Prostate gland (tissue), 2 donors: Measurements from ENCODE around the gene TMCC1. TPM values are rescaled to one million over a fixed set of nuclear protein-coding genes. Genes with fewer than 3 reads are reported as not detected.

Source experiments
- DNase-seq: peaks from one replicate; pipeline ENCODE4 v3.0.0-alpha.2; 2019; ENCODE audit warnings: low spot score
- H3K27ac ChIP-seq, 2 donors: fragments of 200-600 bp; sonication (generic); 2 replicates each; pipeline ENCODE4 v1.5.1; 2017 to 2019
- H3K27me3 ChIP-seq: fragments of 200-600 bp; sonication (generic); replicated peaks from 2 replicates; pipeline ENCODE4 v1.5.1; 2019; ENCODE audit not compliant: insufficient read depth
- H3K36me3 ChIP-seq, 2 donors: fragments of 200-600 bp; sonication (generic); 1 replicate in 1 of 2; 2 replicates in 1 of 2; pipeline versions ENCODE4 v1.5.1 to v1.8.1; 2017 to 2019
- H3K4me1 ChIP-seq: fragments of 200-600 bp; sonication (generic); replicated peaks from 2 replicates; pipeline ENCODE4 v1.5.1; 2019
- H3K4me3 ChIP-seq, 2 donors: fragments of 200-600 bp; sonication (generic); 2 replicates each; pipeline ENCODE4 v1.5.1; 2017 to 2019
- H3K9me3 ChIP-seq: fragments of 200-600 bp; sonication (generic); 2 replicates; pipeline ENCODE4 v1.5.1; 2017
- CTCF ChIP-seq, 4 experiments: fragments of 200-600 bp in 2 of 4; fragments of 450-650 bp in 2 of 4; sonication (generic) in 2 of 4; IDR thresholded peaks; 1 replicate in 3 of 4; 2 replicates in 1 of 4; pipeline ENCODE4 v1.5.1; 2016 to 2019; ENCODE audit warnings: antibody characterized with exemption in 4 of 4, mild to moderate bottlenecking in 2 of 4, moderate library complexity in 2 of 4
- POLR2A ChIP-seq: fragments of 450-650 bp; IDR thresholded peaks from one replicate; pipeline ENCODE4 v1.6.1; 2016; ENCODE audit warnings: antibody characterized with exemption, mild to moderate bottlenecking
- POLR2AphosphoS5 ChIP-seq: sonication (generic); formaldehyde crosslinking; IDR thresholded peaks from one replicate; pipeline ENCODE4 v1.6.1; 2017; ENCODE audit warnings: antibody characterized with exemption
- WGBS: methylation state at CpG from one replicate; pipeline ENCODE4 v1.1.5; 2018; 5-methylcytosine and 5-hydroxymethylcytosine counted together
- intact Hi-C: fragments of 100-400 bp; cut with DNase I; formaldehyde crosslinking; loops from one replicate; pipeline ENCODE4 v1.14.2; 2022
- total RNA-seq, 2 donors: library from RNA; depleted of rRNA; stranded (reverse); fragments of >200 nt; gene quantifications; one replicate each; pipeline ENCODE4 v1.1.0, GENCODE V29; 2016

TMCC1 gene
- total RNA-seq, 2 donors from 2014 or later: 27.6 to 43.9 TPM

- no peak for DNase-seq
- no peaks in the 10 kb centered on the region for H3K36me3 ChIP-seq
- H3K27ac ChIP-seq: no peak overlapping the region
- no peaks in the 10 kb centered on the region for H3K27me3 ChIP-seq
- no peaks in the 10 kb centered on the region for H3K4me1 ChIP-seq
- H3K4me3 ChIP-seq: no peak overlapping the region
- TF ChIP-seq POLR2A: no peak
- no peak for TF ChIP-seq POLR2AphosphoS5
- TF ChIP-seq CTCF (IDR thresholded peaks at IDR 0.05): no peak
- WGBS: 70% methylated on average over 1 of the region's 1 CpG
- intact Hi-C loops: no loop called here
- H3K9me3 ChIP-seq: no peaks in the 10 kb centered on the region
Measured at GRCh38 chr3:129732200-129732876, 161.2 kb downstream of the TMCC1 start.

- H3K27me3 ChIP-seq: no peaks in the 10 kb centered on the region
- H3K9me3 ChIP-seq: no peaks in the 10 kb centered on the region
- no peak overlapping the region for H3K4me3 ChIP-seq
- H3K4me1 ChIP-seq: no peaks in the 10 kb centered on the region
- no peaks in the 10 kb centered on the region for H3K36me3 ChIP-seq
- TF ChIP-seq CTCF (IDR thresholded peaks at IDR 0.05) (no peak), POLR2A (no peak), POLR2AphosphoS5 (no peak)
- intact Hi-C loops: no loop called here
- no peak for DNase-seq
- H3K27ac ChIP-seq: no peak overlapping the region
- 65% methylated on average over 2 of the region's 2 CpGs for WGBS
Measured at GRCh38 chr3:129727707-129728106, 165.8 kb downstream of the TMCC1 start.

- Histone ChIP-seq H3K36me3 (no peaks in the 10 kb centered on the region), H3K4me3 (no peak overlapping the region), H3K9me3 (no peaks in the 10 kb centered on the region), H3K27me3 (no peaks in the 10 kb centered on the region), H3K27ac (no peak overlapping the region), H3K4me1 (no peaks in the 10 kb centered on the region)
- 54% methylated on average over 6 of the region's 6 CpGs for WGBS
- intact Hi-C loops: no loop called here
- TF ChIP-seq CTCF (IDR thresholded peaks at IDR 0.05) (no peak), POLR2A (no peak)
- DNase-seq: peak; percentile 31
Measured at GRCh38 chr3:129723558-129724324, 169.8 kb downstream of the TMCC1 start.

- DNase-seq: no peak
- Histone ChIP-seq H3K4me3 (no peak overlapping the region), H3K27ac (no peak overlapping the region), H3K9me3 (no peaks in the 10 kb centered on the region), H3K36me3 (no peaks in the 10 kb centered on the region), H3K4me1 (no peaks in the 10 kb centered on the region), H3K27me3 (no peaks in the 10 kb centered on the region)
- TF ChIP-seq POLR2AphosphoS5 (no peak), CTCF (IDR thresholded peaks at IDR 0.05) (no peak), POLR2A (no peak)
- intact Hi-C loops: no loop called here
Measured at GRCh38 chr3:129722527-129722926, 171.0 kb downstream of the TMCC1 start.

- H3K9me3 ChIP-seq: no peaks in the 10 kb centered on the region
- no peak for DNase-seq
- TF ChIP-seq POLR2A: no peak
- TF ChIP-seq CTCF (IDR thresholded peaks at IDR 0.05): no peak
- no peak for TF ChIP-seq POLR2AphosphoS5
- H3K4me3 ChIP-seq: no peak overlapping the region
- no peak overlapping the region for H3K27ac ChIP-seq
- H3K36me3 ChIP-seq: no peaks in the 10 kb centered on the region
- 72% methylated on average over 4 of the region's 4 CpGs for WGBS
- no peaks in the 10 kb centered on the region for H3K4me1 ChIP-seq
- no peaks in the 10 kb centered on the region for H3K27me3 ChIP-seq
- intact Hi-C loops: no loop called here
Measured at GRCh38 chr3:129718201-129718600, 175.3 kb downstream of the TMCC1 start.
